GM12874 (cell line): ENCODE data around the gene LYRM9.

Experiments
- CTCF ChIP-seq: IDR thresholded peaks from 2 replicates; pipeline ENCODE4 v1.5.1; 2011; ENCODE audit warnings: low read depth, mild to moderate bottlenecking, control low read depth, low read length, moderate library complexity; ENCODE audit not compliant: insufficient read depth

LYRM9 gene

GRCh38 chr17:27870345-27870744, 22.8 kb downstream of the LYRM9 start:
- no peak for TF ChIP-seq CTCF

- 0 out of 2 replicates have a peak, but pooled peaks have one; percentile 9 for TF ChIP-seq CTCF
These were observed 24.6 kb downstream of the LYRM9 start for GRCh38 chr17:27868565-27868964.

GRCh38 chr17:27862840-27863239, 30.3 kb downstream of the LYRM9 start:
- TF ChIP-seq CTCF = no peak

GRCh38 chr17:27862004-27862403, 31.2 kb downstream of the LYRM9 start:
- TF ChIP-seq CTCF = no peak

GRCh38 chr17:27860971-27861664, 32.0 kb downstream of the LYRM9 start:
- TF ChIP-seq CTCF = no peak

- TF ChIP-seq CTCF = no peak
These were observed 34.4 kb downstream of the LYRM9 start for GRCh38 chr17:27858621-27859305.

GRCh38 chr17:27856676-27857432, 36.3 kb downstream of the LYRM9 start:
- no peak for TF ChIP-seq CTCF
